Endothelial cell of umbilical vein (primary cell): Measurements from ENCODE around the gene ANKRD31. TPM values are rescaled to one million over a fixed set of nuclear protein-coding genes. Genes with fewer than 3 reads are reported as not detected.
"Not testable (repeated sequence)": the region's sequence is repeated elsewhere in the genome, so short reads cannot be mapped to it uniquely, and the experiment has no call there.

Experiments
- BruUV-seq: library from RNA; stranded (reverse); fragments of 400-500 nt; replicated peaks from 2 replicates; lab custom pipeline; 2021; lab: Mats Ljungman, UMichigan
- CTCF ChIA-PET: fragments of 300-600, 350-600 bp; sonication (Branson Sonifier 250); formaldehyde crosslinking; loops from one replicate; lab custom pipeline; 2021; ENCODE audit warnings: antibody characterized with exemption, inconsistent platforms; lab: Charles Lee
- POLR2A ChIA-PET: fragments of 300-600, 350-600 bp; sonication (Branson Sonifier 250); formaldehyde crosslinking; loops from one replicate; lab custom pipeline; 2021; ENCODE audit warnings: antibody characterized with exemption, inconsistent platforms; lab: Charles Lee
- DNase-seq: peaks from one replicate; pipeline ENCODE4 v3.0.0-alpha.2; 2011; ENCODE audit warnings: low read depth, low spot score
- FAIRE-seq: peaks from 2 replicates; lab custom pipeline; 2011; peaks lifted over from hg19 to GRCh38; lab: Jason Lieb, UNC
- H2AFZ ChIP-seq: 2 replicates; pipeline ENCODE4 v1.6.0; 2012; ENCODE audit warnings: low read depth, low read length, control low read depth, inconsistent platforms
- H3K27ac ChIP-seq: 2 replicates; pipeline ENCODE4 v1.5.1; 2011; ENCODE audit warnings: low read depth, mild to moderate bottlenecking, control low read depth, low read length, moderate library complexity; ENCODE audit not compliant: insufficient read depth
- H3K27me3 ChIP-seq, 2 experiments: 2 replicates each; pipeline versions ENCODE4 v1.6.0 to v1.6.1; 2011; ENCODE audit warnings: low read length in 2 of 2, mixed read lengths in 1 of 2; ENCODE audit not compliant: control insufficient read depth in 2 of 2, insufficient read depth in 2 of 2
- H3K36me3 ChIP-seq, 2 experiments: 2 replicates in 1 of 2; 3 replicates in 1 of 2; pipeline ENCODE4 v1.5.1; 2011; ENCODE audit warnings: low read length in 2 of 2, mild to moderate bottlenecking in 1 of 2, moderate library complexity in 1 of 2; ENCODE audit not compliant: control insufficient read depth in 2 of 2, insufficient read depth in 2 of 2; ENCODE audit errors: extremely low read depth in 1 of 2
- H3K4me1 ChIP-seq: 3 replicates; pipeline ENCODE4 v1.5.1; 2011; ENCODE audit warnings: mild to moderate bottlenecking, low read length; ENCODE audit not compliant: control insufficient read depth, insufficient read depth; ENCODE audit errors: extremely low read depth
- H3K4me2 ChIP-seq: 2 replicates; pipeline ENCODE4 v1.6.1; 2011; ENCODE audit warnings: low read length, control low read depth, mixed read lengths; ENCODE audit not compliant: insufficient read depth
- H3K4me3 ChIP-seq, 3 experiments: fragments of 200-600 bp in 1 of 3; sonication (generic), shearing (Covaris generic) in 1 of 3; replicated peaks in 1 of 3; 2 replicates each; pipeline ENCODE4 v1.5.1; 2011 to 2016; ENCODE audit warnings: control low read depth in 3 of 3, low read length in 3 of 3, mild to moderate bottlenecking in 2 of 3, inconsistent platforms in 1 of 3, low read depth in 1 of 3, moderate library complexity in 1 of 3; ENCODE audit not compliant: insufficient read depth in 1 of 3
- H3K79me2 ChIP-seq: 2 replicates; pipeline ENCODE4 v1.6.0; 2012; ENCODE audit warnings: low read length, inconsistent platforms; ENCODE audit not compliant: control insufficient read depth, insufficient read depth
- H3K9ac ChIP-seq: replicated peaks from 2 replicates; pipeline ENCODE3; 2011; ENCODE audit warnings: low read length, control low read depth; ENCODE audit not compliant: insufficient read depth; ENCODE audit errors: extremely low read depth
- H3K9me1 ChIP-seq: replicated peaks from 3 replicates; pipeline ENCODE4 v1.6.0; 2011; ENCODE audit warnings: mild to moderate bottlenecking, low read length; ENCODE audit not compliant: control insufficient read depth, insufficient read depth; ENCODE audit errors: extremely low read depth
- H3K9me3 ChIP-seq: replicated peaks from 2 replicates; pipeline ENCODE4 v1.5.1; 2012; ENCODE audit warnings: low read length, inconsistent platforms; ENCODE audit not compliant: control insufficient read depth, insufficient read depth
- H4K20me1 ChIP-seq: replicated peaks from 2 replicates; pipeline ENCODE3; 2011; ENCODE audit warnings: mild to moderate bottlenecking, low read length; ENCODE audit not compliant: control insufficient read depth, insufficient read depth; ENCODE audit errors: extremely low read depth
- CTCF ChIP-seq, 2 donors: IDR thresholded peaks; 1 replicate in 1 of 2; 2 replicates in 1 of 2; pipeline ENCODE4 v1.5.1; 2011; ENCODE audit warnings: low read length in 2 of 2, mild to moderate bottlenecking in 2 of 2, moderate library complexity in 2 of 2, control low read depth in 1 of 2, inconsistent platforms in 1 of 2, low read depth in 1 of 2; ENCODE audit not compliant: insufficient read depth in 1 of 2; ENCODE audit errors: extremely low read depth in 1 of 2
- EZH2 ChIP-seq: IDR thresholded peaks from 2 replicates; pipeline ENCODE4 v1.6.1; 2012; ENCODE audit warnings: borderline replicate concordance, low read depth, mild to moderate bottlenecking, moderate library complexity, low read length, inconsistent platforms; ENCODE audit not compliant: severe bottlenecking
- FOS ChIP-seq: IDR thresholded peaks from 2 replicates; pipeline ENCODE4 v1.6.1; 2011; ENCODE audit warnings: mild to moderate bottlenecking, low read length, moderate library complexity, borderline replicate concordance; ENCODE audit not compliant: insufficient read depth
- GATA2 ChIP-seq: IDR thresholded peaks from 2 replicates; pipeline ENCODE4 v1.7.0; 2011; ENCODE audit warnings: low read depth, mild to moderate bottlenecking, moderate library complexity, mixed read lengths, low read length; ENCODE audit not compliant: insufficient read length, insufficient read depth
- JUN ChIP-seq: IDR thresholded peaks from 2 replicates; pipeline ENCODE4 v1.6.1; 2011; ENCODE audit warnings: borderline replicate concordance, low read depth; ENCODE audit not compliant: insufficient read length, insufficient read depth
- MAX ChIP-seq: IDR thresholded peaks from 2 replicates; pipeline ENCODE4 v1.6.1; 2011; ENCODE audit not compliant: insufficient read depth, insufficient read length
- MYC ChIP-seq: IDR thresholded peaks from one replicate; pipeline ENCODE4 v1.6.1; 2011; ENCODE audit warnings: mild to moderate bottlenecking, low read depth, low read length
- POLR2A ChIP-seq: IDR thresholded peaks from 2 replicates; pipeline ENCODE4 v1.6.1; 2012; ENCODE audit warnings: low read depth, mild to moderate bottlenecking, control low read depth, low read length
- POLR2AphosphoS5 ChIP-seq: IDR thresholded peaks from 2 replicates; pipeline ENCODE4 v1.6.1; 2012; ENCODE audit warnings: low read depth, mild to moderate bottlenecking, control low read depth, low read length, moderate library complexity; ENCODE audit not compliant: insufficient read depth
- dilution Hi-C: fragments of 300-500 bp; cut with MboI; formaldehyde crosslinking; loops from one replicate; pipeline ENCODE4 v1.15.0; 2019; ENCODE audit warnings: low sequenced_read_pairs; ENCODE audit not compliant: extremely low pct_ligation_motif_present
- intact Hi-C: fragments of 100-400 bp; cut with micrococcal nuclease; formaldehyde crosslinking; loops from one replicate; pipeline ENCODE4 v1.10.0; 2022
- polyA plus RNA-seq, 4 experiments: library from polyadenylated mRNA; depleted of rRNA in 3 of 4; stranded (reverse) in 3 of 4; unstranded in 1 of 4; fragments of >200 nt; gene quantifications; 2 replicates each; pipeline versions ENCODE4 v1.2.1 to v1.2.3, GENCODE V29; 2011 to 2012; ENCODE audit warnings: missing spikeins in 1 of 4
- total RNA-seq: library from RNA; stranded (reverse); gene quantifications from 2 replicates; pipeline ENCODE4 v1.2.3, GENCODE V29; 2021

ANKRD31 gene
- total and polyA plus RNA-seq, 2 donors (not counting 3 experiments of a cell fraction or from before 2014, with no cell fraction given), result not detected

- ChIA-PET CTCF (interaction anchor here (1.3 kb wide), 1 partner anchor 23 kb away, joined by 4 read pairs; no protein-coding TSS in a partner anchor), POLR2A (no interaction called here)
- Histone ChIP-seq H3K9me1 (no peaks in the 10 kb centered on the region), H3K36me3 (no peaks in the 10 kb centered on the region), H3K4me3 (no peak overlapping the region), H3K9me3 (no peaks in the 10 kb centered on the region), H3K79me2 (no peaks in the 10 kb centered on the region), H2AFZ (no peak overlapping the region), H3K4me2 (no peak overlapping the region), H3K27me3 (no peaks in the 10 kb centered on the region), H3K9ac (no peak overlapping the region), H3K27ac (no peak overlapping the region), H4K20me1 (no peaks in the 10 kb centered on the region), H3K4me1 (no peaks in the 10 kb centered on the region)
- no TSS peak for BruUV-seq
- no peak for FAIRE-seq
- DNase-seq, result no peak
- intact Hi-C loops, result loop anchor here (10.0 kb wide), 1 partner anchor 206 kb away; the partner anchor contains the start of gene GCNT4
- TF ChIP-seq EZH2, result no peak
- no peak for TF ChIP-seq MAX
- no peak for TF ChIP-seq POLR2A
- no peak for TF ChIP-seq POLR2AphosphoS5
- TF ChIP-seq FOS, result no peak
- TF ChIP-seq GATA2, result no peak
- TF ChIP-seq JUN, result no peak
- TF ChIP-seq MYC, result no peak
- TF ChIP-seq CTCF (IDR thresholded peaks at IDR 0.05; ENCODE audit: extremely low read depth in 1 of 2, insufficient read depth in 1 of 2, low read depth in 1 of 2, low read length in 2 of 2), result no peak
- dilution Hi-C loops, result no loop called here
These were observed 24.0 kb upstream of the ANKRD31 start for GRCh38 chr5:75260708-75261107.

- H4K20me1 ChIP-seq, POLR2A ChIA-PET, H3K4me2 ChIP-seq, DNase-seq, H3K4me3 ChIP-seq, H3K36me3 ChIP-seq, H3K79me2 ChIP-seq, H3K27me3 ChIP-seq, H3K9me3 ChIP-seq, BruUV-seq, dilution Hi-C loops, CTCF ChIA-PET, H3K9me1 ChIP-seq, H3K4me1 ChIP-seq, H3K27ac ChIP-seq, H3K9ac ChIP-seq, H2AFZ ChIP-seq, intact Hi-C loops, FAIRE-seq: not testable (repeated sequence)
These were observed 13.8 kb upstream of the ANKRD31 start for GRCh38 chr5:75250452-75250851.
